ENCODE measurements around the gene CLIP3.
"Not testable (repeated sequence)": the region's sequence is repeated elsewhere in the genome, so short reads cannot be mapped to it uniquely, and the experiment has no call there.

CLIP3 gene

DNA sequence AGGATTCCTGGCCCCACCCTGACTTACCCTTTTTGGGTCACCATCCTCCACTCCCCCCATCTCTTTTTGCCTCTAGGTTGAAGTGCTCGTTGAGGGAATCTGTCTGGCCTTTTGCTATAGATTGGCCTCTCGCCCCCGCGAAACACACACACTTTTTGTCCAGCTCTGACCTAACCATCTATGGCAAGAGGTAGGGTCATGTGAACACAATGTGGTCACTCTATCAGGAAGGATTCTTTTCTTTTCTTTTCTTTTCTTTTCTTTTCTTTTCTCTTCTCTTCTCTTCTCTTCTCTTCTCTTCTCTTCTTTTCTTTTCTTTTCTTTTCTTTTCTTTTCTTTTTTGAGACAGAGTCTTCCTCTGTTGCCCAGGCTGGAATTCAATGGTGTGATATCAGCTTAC lies 51.7 kb downstream of the CLIP3 start:
- DNase-seq (ENCODE audit: low read depth in 2 of 2) = not testable (repeated sequence)

GRCh38 chr19:35978832-35979365 lies 53.8 kb downstream of the CLIP3 start:
- DNase-seq (ENCODE audit: low read depth in 2 of 2) = no peak

DNA sequence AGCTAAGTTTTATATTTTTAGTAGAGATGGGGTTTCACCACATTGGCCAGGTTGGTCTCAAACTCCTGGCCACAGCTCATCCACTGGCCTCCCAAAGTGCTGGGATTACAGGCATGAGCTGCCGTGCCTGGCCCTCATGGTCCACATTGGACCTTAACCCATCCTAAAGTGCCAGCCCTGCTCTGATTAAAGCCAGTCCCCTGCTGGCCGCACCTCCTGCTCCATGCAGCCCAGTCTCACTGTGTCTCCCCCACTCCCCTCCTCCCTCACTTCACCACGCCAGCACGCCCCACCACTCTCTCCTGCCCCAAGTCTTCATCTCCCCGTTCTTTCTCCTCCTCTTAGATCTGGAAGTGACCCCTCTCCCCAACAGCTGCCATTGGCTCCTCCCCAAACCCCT lies 54.4 kb downstream of the CLIP3 start:
- no peak for DNase-seq (ENCODE audit: low read depth in 2 of 2)

DNA sequence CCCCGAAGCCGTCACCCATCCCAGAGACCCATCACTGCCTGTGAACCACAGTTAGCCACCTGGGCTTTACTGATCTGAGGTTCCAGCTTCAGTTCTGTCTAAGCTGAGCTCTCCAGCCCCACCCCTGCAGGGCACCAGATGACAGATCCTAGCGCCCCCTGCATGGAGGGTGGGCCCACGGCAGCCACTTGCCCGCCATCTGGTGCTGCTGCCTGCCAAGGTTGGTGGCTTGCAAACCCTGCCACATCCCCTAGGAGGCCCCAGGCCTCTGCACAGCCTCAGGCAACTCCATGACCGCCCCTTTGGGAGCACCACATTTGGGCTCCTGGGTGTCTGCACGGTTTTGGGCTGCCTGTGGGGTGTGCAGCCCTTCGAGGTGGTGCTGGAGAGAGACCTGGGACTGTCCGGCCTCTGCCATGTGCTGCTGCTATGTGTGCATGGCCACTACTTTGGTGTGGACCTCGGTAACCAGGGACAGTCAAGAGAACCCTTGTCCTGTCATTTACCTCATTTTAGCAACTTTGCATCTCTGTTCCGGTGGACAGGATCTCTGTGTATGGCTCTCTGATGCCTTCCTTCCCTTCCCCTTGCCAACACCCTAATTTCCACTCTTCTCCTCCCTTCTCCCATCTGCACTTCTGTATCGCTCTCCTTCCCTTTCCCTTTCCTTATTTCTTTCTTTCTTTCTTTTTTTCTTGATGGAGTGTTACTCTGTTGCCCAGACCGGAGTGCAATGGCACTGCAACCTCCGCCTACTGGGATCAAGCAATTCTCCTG lies 55.0 kb downstream of the CLIP3 start:
- no peak for DNase-seq (ENCODE audit: low read depth in 2 of 2)

- no peak for DNase-seq (ENCODE audit: low read depth in 2 of 2)
Observed at GRCh38 chr19:35975608-35976214, 57.0 kb downstream of the CLIP3 start.

DNA sequence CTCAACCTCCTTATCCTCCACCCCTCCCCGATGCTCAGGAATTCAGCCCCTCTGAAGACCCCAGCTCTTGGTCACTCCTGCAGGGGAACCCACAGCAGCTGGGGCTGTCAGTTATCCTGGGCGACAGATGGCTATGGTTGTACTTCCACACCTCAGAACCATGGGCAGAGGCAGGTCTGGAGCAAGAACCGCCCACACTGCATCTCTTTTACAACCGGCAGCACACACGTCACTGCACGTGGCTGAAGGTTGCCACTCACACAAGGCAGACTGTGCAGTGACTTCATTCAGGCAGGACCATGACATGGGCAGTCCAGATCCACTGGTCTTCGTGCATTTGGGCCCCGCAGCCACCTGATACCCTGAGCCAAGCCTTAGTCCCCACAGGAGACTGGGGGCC lies 59.2 kb downstream of the CLIP3 start:
- no peak for DNase-seq (ENCODE audit: low read depth in 2 of 2)

GRCh38 chr19:35966771-35967170 lies 65.9 kb downstream of the CLIP3 start:
- no peak for DNase-seq (ENCODE audit: low read depth in 2 of 2)
